DLD1 (cell line): Measurements from ENCODE around the gene POU6F1.

Experiments used
- in situ Hi-C: cut with HindIII; loops from 2 replicates; pipeline ENCODE4 v1.10.0; 2017; ENCODE audit warnings: low sequenced_read_pairs

The POU6F1 gene

DNA sequence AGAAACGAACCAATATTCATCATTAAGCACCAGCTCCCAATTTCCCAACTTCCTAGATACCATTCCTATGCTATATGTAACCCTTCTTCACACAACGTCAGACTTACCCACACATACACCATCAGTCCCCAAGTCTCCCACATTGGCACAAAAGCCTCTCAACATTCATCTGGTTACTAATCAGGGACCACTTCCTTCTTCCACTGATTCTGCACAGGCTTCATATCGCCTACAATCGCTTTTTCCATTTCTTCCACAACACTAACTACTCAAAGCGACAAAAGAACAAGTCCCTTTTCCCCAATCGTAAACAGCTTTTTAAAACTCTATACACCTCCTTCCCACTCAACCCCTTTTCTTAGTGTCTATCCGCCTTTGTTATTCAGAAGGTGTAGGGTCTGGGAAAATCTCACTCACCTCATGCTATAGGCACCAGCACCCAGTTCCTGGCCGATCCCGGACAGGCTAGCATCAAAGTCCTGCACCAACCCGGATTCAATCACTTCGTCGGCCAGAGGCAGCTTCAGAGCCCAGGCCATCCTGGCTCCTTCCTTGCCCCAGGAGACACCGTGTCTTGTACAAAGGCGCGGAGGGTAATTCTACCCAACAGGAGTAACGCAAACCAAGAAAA, 45.9 kb downstream of the POU6F1 start:
- in situ Hi-C loops, result no loop called here

GRCh38 chr12:51163795-51164194, 54.1 kb downstream of the POU6F1 start:
- in situ Hi-C loops, result no loop called here

DNA sequence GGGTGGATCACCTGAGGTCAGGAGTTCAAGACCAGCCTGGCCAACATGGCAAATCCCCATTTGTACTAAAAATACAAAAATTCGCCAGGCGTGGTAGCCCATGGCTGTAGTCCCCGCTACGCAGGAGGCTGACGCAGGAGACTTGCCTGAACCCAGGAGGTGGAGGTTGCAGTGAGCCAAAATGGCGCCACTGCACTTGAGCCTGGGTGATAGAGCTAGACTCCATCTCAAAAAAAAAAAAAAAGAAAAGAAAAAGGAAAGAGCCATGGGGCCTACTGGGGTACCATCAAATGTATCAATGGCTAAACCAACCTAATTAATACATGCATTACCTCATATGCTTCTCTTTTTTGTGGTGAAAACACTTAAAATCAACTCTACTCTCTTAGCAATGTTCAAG, 55.6 kb downstream of the POU6F1 start:
- in situ Hi-C loops, result no loop called here

DNA sequence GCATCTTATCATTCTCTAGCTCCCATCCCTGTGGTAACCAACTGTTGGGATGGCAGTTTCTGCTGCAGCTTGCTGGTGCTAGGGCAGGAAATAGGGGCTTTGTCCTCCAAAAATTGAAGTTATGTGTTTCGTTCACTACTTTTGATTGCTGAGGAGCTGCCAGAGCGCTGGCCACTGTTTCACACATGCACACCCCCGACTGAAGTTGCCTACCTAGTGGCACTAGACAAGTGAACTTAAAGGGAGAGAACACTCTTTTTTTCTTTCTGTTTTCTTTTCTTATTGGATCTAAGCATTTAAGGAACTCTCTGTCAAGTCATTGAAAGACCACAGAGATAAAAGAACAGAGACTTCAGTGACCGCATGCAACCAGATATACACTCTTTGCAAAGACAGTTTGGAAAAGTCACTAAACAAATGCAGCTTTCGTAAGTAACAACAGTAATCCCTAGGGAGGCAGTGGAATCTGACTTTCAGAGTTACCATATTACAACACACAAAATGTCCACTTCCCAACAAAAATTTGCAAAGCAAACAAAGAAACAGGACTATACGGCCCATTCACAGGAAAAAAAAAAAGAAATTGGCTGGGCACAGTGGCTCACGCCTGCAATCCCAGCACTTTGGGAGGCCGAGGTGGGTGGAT, 56.9 kb downstream of the POU6F1 start:
- in situ Hi-C loops, result no loop called here

DNA sequence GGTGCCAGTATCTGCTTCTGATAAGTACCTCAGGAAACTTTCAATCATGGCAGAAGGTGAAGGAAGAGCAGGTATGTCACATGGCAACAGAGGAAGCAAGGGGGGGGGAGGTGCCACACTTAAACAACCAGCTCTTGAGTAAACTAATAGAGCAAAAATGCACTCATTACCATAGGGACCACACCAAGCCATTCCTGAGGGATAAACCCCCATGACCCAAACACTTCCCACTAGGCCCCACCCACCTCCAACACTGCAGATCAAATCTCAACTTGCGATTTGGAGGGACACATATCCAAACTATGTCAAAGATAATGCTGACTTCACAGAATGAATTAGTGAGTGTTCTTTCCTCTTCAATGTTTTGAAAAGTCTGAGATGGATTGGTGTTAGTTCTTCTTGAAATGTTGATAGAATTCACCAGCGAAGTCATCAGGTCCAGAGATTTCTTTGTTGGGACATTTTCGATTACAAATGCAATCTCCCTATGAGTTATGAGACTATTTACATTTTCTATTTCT, 61.6 kb downstream of the POU6F1 start:
- in situ Hi-C loops, result no loop called here

DNA sequence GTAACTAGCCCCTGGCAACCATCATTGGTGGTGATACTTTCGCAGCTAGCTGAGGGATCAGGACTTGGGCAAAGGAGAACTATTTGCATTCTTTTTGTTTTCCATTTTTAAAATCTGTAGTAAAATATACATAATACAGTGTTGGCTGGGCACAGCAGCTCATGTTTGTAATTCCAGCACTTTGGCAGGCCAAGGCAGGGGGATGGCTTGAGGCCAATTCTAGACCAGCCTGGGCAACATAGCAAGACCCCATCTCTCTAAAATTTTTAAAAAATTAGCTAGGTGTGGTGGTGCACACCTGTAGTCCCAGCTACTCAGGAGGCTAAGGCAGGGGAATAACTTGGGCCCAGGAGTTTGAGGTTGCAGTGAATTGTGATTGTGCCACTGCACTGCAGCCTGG, 64.9 kb downstream of the POU6F1 start:
- in situ Hi-C loops, result no loop called here

DNA sequence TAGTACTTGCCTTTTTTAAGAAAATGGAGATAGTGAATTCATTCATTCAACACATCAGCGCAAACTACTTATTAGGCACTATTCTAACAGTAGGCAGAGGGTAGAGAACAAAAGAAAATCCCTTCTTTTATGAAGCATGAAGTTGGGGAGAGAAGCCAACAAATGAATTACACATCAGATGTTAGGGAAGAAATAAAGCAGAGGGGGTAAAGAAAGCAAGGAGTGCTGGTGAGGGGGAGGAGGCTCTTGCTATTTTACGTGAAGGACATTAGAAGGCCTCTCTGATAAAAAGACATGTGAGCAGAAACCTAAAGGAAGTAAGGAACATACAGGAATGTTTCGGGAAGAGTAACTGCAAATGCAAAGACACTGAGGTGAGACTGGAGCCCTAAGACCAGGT, 67.1 kb downstream of the POU6F1 start:
- in situ Hi-C loops, result no loop called here

DNA sequence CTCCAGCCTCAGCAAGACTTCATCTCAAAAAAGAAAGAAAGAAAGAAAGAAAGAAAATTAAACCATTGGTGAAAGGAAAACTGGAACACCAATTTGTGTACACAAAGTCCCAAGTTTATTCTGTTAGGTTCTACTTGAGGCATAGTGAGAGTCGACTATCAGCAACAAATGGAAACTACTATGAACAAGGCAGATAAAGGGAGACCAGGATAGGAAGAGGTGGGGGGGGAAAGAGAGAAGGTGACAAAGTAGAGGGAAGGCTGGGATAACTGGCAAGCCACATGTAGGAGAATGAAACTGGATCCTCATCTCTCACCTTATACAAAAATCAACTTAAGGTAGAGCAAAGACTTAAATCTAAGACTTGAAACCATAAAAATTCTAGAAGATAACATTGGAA, 70.6 kb downstream of the POU6F1 start:
- in situ Hi-C loops, result no loop called here

GRCh38 chr12:51139292-51139844, 78.5 kb downstream of the POU6F1 start:
- in situ Hi-C loops, result no loop called here
